ENCODE results near the gene CNTFR.
"Not testable (repeated sequence)": the region's sequence is repeated elsewhere in the genome, so short reads cannot be mapped to it uniquely, and the experiment has no call there.

CNTFR gene
- 0 reads per million in 4 donors for total RNA-seq

- DNase-seq: no peak
These were observed at the start of gene CNTFR for GRCh38 chr9:34589636-34590380. Gene CNTFR (minus strand): TSS chr9:34589724. CDS start chr9:34568981, 20,743 bp downstream.

GRCh38 chr9:34639322-34639721 lies 49.8 kb upstream of the CNTFR start:
- not testable (repeated sequence) for DNase-seq

GRCh38 chr9:34638138-34638445 lies 48.6 kb upstream of the CNTFR start:
- DNase-seq: no peak

- peak; percentile 84 to 92 (median 89) for DNase-seq
These were observed 48.0 kb upstream of the CNTFR start, which contains the start of gene SIGMAR1 for GRCh38 chr9:34637356-34638137. Gene SIGMAR1 (minus strand): TSS chr9:34637787. CDS start chr9:34637697, 90 bp downstream.

- no peak for DNase-seq
These were observed 47.3 kb upstream of the CNTFR start for GRCh38 chr9:34636791-34637355.

GRCh38 chr9:34635556-34635955 lies 46.0 kb upstream of the CNTFR start:
- DNase-seq: no peak

- no peak for DNase-seq
These were observed 45.2 kb upstream of the CNTFR start for GRCh38 chr9:34634551-34635248.

- DNase-seq: peak; percentile 51 to 71 (median 62)
These were observed 44.5 kb upstream of the CNTFR start for GRCh38 chr9:34633851-34634550.

- DNase-seq: no peak
These were observed 43.6 kb upstream of the CNTFR start for GRCh38 chr9:34633166-34633565.

- DNase-seq: no peak
These were observed 41.1 kb upstream of the CNTFR start for GRCh38 chr9:34630402-34631154.

- no peak for DNase-seq
These were observed 39.9 kb upstream of the CNTFR start for GRCh38 chr9:34629491-34629808.

GRCh38 chr9:34628656-34629490 lies 39.3 kb upstream of the CNTFR start, which contains the start of gene ARID3C:
Gene ARID3C (minus strand): TSS chr9:34629066. CDS start chr9:34628014, 1,052 bp downstream.
- peak in 3 of 5 donors; percentile 18 to 53 (median 27) for DNase-seq

- DNase-seq: no peak
These were observed 38.5 kb upstream of the CNTFR start for GRCh38 chr9:34627716-34628655.

- no peak for DNase-seq
These were observed 35.6 kb upstream of the CNTFR start for GRCh38 chr9:34625186-34625486.

- no peak for DNase-seq
These were observed 35.1 kb upstream of the CNTFR start for GRCh38 chr9:34624475-34625185.

GRCh38 chr9:34623374-34624235 lies 34.1 kb upstream of the CNTFR start:
- DNase-seq: no peak

- peak; percentile 81 to 95 (median 88) for DNase-seq
These were observed 30.8 kb upstream of the CNTFR start, which contains the start of gene DCTN3 for GRCh38 chr9:34620061-34620994. Gene DCTN3 (minus strand): TSS chr9:34620495. CDS start chr9:34620464, 31 bp downstream.

Data from T-helper 1 cell (primary cell).